ENCODE data around the gene IFI30.
"Not testable (repeated sequence)": the region's sequence is repeated elsewhere in the genome, so short reads cannot be mapped to it uniquely, and the experiment has no call there.

Gene IFI30

DNA sequence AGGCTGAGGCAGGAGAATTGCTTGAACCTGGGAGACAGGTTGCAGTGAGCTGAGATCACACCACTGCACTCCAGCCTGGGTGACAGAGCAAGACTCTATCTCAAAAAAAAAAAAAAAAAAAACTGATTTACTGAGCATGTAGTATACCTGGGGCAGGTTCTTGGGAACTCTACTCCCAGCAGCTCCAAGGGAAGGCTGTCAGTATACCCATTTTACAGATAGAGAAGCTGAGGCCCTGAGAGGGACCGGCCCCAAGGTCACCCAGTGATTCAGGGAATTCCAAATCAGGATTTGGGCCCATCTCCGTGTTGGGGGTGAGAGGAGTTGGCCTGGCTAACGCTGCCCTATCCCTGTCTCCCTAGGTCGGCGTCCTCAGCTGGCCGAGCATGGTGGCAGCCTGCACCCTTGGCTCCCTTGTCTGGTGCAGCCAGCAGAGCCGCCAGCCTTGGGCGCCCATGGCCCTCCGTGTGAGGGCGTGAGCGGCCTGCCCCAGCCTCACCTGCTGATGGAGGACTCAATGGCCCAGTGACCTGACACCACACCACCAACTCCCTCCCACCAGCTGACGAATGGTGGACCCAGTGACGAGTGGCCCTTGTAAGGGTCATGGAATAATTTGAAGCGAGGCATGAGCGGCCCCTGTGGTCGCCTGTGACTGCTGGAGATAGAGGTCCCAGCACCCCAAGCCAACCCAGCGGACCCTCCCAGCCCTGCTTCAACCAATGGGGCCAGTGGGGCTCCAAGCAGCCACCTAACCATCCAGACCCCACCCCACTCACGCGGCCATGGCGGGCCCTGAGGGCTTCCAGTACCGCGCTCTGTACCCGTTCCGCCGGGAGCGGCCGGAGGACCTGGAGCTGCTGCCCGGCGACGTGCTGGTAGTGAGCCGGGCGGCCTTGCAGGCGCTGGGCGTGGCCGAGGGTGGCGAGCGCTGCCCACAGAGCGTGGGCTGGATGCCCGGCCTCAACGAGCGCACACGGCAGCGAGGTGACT lies 18.2 kb upstream of the IFI30 start:
- H3K4me3 ChIP-seq (ENCODE audit: low read length) = no peak overlapping the region
- H3K4me1 ChIP-seq (ENCODE audit: control insufficient read depth, insufficient read depth, low read length) = peaks cover 49% of the 10 kb centered on the region
- no peaks in the 10 kb centered on the region for H3K36me3 ChIP-seq (ENCODE audit: control insufficient read depth, insufficient read depth, low read length)
- H3K27me3 ChIP-seq (ENCODE audit: control insufficient read depth, insufficient read depth, low read length) = no peaks in the 10 kb centered on the region
- peak overlapping the region; percentile 23 for H3K9ac ChIP-seq (ENCODE audit: low read length)
- H3K9me3 ChIP-seq (ENCODE audit: control insufficient read depth, low read length) = no peaks in the 10 kb centered on the region

DNA sequence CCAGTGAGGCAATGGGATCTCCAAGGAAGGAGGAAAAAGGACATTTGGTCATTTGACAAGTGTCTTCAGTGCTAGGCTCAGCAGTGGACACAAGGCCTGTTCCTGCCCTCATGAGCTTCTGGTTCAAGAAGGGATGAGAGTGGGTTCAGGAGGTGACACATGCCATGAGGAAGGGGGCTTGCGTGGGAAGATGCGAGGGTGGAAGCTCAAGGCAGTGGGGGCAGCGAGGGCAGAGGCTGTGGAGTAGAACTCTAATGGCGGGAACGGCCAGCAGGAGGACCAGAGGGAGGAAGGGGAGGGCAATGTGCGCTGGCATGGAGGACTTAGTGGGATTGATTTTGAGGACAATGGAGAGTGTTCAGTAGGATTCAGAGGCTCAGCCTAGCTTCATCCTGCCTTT lies 17.3 kb upstream of the IFI30 start:
- Histone ChIP-seq H3K36me3 (ENCODE audit: control insufficient read depth, insufficient read depth, low read length) (no peaks in the 10 kb centered on the region), H3K27me3 (ENCODE audit: control insufficient read depth, insufficient read depth, low read length) (no peaks in the 10 kb centered on the region), H3K9me3 (ENCODE audit: control insufficient read depth, low read length) (no peaks in the 10 kb centered on the region), H3K4me1 (ENCODE audit: control insufficient read depth, insufficient read depth, low read length) (peaks cover 55% of the 10 kb centered on the region), H3K9ac (ENCODE audit: low read length) (peak overlapping the region; percentile 23), H3K4me3 (ENCODE audit: low read length) (no peak overlapping the region)

DNA sequence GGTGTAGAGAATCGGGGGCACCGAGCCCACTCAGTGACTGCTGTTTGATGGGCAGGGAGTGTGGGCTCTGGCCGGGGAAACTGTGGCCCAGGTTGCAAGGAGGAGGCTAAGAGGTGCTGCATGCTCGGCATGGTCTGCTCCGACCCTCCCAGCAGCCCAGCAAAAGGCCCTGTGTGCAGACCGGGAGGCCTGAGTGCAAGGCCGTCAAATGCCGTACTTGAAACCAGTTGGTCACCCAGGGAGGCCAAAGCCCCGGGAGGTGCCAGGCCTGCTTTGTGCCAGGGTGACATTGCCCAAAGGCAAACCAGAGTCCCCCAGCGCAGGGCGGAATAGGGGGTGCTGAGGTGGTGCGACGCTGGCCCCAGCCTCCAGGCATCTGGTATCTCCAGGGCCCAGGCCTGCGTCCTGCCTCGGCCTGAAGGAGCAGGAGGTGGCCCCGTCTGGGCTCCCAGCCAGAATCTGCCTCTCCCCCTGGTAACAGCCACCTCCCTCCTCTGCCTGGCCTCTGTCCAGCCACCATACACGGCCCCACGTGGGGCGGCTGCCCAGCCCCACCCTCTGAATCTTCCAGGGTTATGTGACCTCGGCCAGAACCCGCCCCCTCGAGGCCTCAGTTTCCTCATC lies 16.7 kb upstream of the IFI30 start:
- H3K4me3 ChIP-seq (ENCODE audit: low read length) = no peak overlapping the region
- peak overlapping the region; percentile 55 for H3K9ac ChIP-seq (ENCODE audit: low read length)
- H3K9me3 ChIP-seq (ENCODE audit: control insufficient read depth, low read length) = no peaks in the 10 kb centered on the region
- peaks cover 49% of the 10 kb centered on the region for H3K4me1 ChIP-seq (ENCODE audit: control insufficient read depth, insufficient read depth, low read length)
- no peaks in the 10 kb centered on the region for H3K27me3 ChIP-seq (ENCODE audit: control insufficient read depth, insufficient read depth, low read length)
- no peaks in the 10 kb centered on the region for H3K36me3 ChIP-seq (ENCODE audit: control insufficient read depth, insufficient read depth, low read length)

DNA sequence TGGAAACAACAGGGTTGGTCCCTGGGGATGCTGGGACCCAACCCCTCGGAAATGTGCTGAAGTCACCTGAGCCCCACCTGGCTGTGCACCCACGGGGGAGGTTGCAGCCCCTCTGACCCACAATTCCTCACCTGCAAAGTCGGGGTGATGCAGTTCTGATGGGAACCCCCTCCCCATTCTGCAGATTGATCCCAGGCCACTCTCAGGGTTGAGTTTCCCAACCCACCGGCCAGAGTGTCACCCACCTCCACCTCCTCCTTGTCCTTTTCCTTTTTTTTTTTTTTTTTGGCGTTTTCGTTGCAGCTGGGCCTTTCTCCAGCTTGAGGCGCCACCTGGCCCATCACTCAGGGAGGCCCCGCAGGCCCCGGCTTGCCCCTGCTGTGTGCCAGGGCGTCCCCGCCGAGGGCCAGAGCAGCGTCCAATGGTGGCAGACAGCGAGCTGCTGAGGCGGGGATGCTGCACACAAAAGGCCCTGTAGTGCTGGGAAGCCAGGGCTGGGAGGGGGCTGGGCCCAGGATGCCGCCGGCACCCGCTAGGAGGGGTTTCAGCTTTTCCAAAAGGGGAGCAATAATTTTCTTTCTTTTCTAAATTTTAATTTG lies 16.0 kb upstream of the IFI30 start:
- Histone ChIP-seq H3K27me3 (ENCODE audit: control insufficient read depth, insufficient read depth, low read length) (no peaks in the 10 kb centered on the region), H3K4me3 (ENCODE audit: low read length) (no peak overlapping the region), H3K9me3 (ENCODE audit: control insufficient read depth, low read length) (no peaks in the 10 kb centered on the region), H3K9ac (ENCODE audit: low read length) (peak overlapping the region; percentile 55), H3K4me1 (ENCODE audit: control insufficient read depth, insufficient read depth, low read length) (peaks cover 48% of the 10 kb centered on the region), H3K36me3 (ENCODE audit: control insufficient read depth, insufficient read depth, low read length) (no peaks in the 10 kb centered on the region)

DNA sequence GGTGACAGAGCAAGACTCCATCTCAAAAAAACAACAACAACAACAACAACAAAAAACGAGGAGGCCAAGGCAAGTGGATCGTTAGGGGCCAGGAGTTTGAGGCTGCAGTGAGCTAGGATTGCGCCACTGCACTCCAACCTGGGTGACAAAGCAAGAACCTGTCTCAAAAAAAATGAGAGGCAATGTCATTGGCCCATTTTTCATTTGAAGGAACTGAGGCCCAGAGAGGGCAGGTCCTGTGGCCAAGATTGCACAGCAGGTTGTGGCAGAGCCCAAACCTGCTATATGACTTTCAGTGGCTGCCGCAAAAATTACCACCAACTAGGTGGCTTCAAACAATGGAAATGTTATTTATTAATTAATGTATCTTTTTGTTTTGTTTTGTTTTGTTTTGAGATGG lies 15.1 kb upstream of the IFI30 start:
- Histone ChIP-seq H3K4me1 (ENCODE audit: control insufficient read depth, insufficient read depth, low read length) (peaks cover 48% of the 10 kb centered on the region), H3K36me3 (ENCODE audit: control insufficient read depth, insufficient read depth, low read length) (no peaks in the 10 kb centered on the region), H3K4me3 (ENCODE audit: low read length) (no peak overlapping the region), H3K9me3 (ENCODE audit: control insufficient read depth, low read length) (no peaks in the 10 kb centered on the region), H3K9ac (ENCODE audit: low read length) (no peak overlapping the region), H3K27me3 (ENCODE audit: control insufficient read depth, insufficient read depth, low read length) (no peaks in the 10 kb centered on the region)

DNA sequence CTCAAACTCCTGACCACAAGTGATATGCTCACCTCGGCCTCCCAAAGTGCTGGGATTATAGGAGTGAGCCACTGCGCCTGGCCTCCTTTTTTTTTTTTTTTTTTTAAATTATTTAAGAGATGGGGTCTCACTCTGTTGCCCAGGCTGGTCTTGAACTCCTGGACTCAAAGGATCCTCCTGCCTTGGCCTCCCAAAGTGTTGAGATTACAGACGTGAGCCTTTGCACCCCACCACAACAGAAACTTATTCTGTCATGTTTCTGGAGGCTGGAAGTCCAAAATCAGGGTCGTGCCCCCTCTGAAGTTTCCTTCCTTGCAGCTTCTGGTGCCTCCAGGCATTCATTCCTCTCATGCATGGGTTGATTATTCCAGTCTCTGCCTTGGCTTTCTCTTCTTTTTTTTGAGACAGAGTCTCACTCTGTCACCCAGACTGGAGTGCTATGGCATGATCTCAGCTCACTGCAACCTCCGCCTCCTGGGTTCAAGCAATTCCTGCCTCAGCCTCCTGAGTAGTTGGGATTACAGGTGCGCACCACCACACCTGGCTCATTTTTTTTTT lies 14.5 kb upstream of the IFI30 start:
- peaks cover 44% of the 10 kb centered on the region for H3K4me1 ChIP-seq (ENCODE audit: control insufficient read depth, insufficient read depth, low read length)
- H3K4me3 ChIP-seq (ENCODE audit: low read length); H3K36me3 ChIP-seq (ENCODE audit: control insufficient read depth, insufficient read depth, low read length); H3K27me3 ChIP-seq (ENCODE audit: control insufficient read depth, insufficient read depth, low read length); H3K9me3 ChIP-seq (ENCODE audit: control insufficient read depth, low read length); H3K9ac ChIP-seq (ENCODE audit: low read length): not testable (repeated sequence)

DNA sequence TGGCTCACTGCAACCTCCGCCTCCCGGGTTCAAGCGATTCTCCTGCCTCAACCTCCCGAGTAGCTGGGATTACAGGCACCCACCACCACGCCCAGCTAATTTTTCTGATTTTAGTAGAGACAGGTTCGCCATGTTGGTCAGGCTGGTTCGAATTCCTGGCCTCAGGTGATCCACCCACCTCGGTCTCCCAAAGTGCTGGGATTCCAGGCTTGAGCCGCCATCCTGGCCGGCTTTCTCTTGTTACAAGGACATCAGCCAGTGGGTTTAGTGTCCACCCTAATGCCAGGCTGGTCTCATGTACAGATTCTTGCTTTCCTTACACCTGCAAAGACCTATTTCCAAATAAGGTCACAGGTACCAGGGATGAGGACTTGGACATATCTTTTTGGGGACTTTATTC lies 13.8 kb upstream of the IFI30 start:
- H3K4me1 ChIP-seq (ENCODE audit: control insufficient read depth, insufficient read depth, low read length) = peaks cover 38% of the 10 kb centered on the region
- H3K4me3 ChIP-seq (ENCODE audit: low read length) = no peak overlapping the region
- H3K9ac ChIP-seq (ENCODE audit: low read length) = no peak overlapping the region
- no peaks in the 10 kb centered on the region for H3K9me3 ChIP-seq (ENCODE audit: control insufficient read depth, low read length)
- H3K27me3 ChIP-seq (ENCODE audit: control insufficient read depth, insufficient read depth, low read length) = no peaks in the 10 kb centered on the region
- no peaks in the 10 kb centered on the region for H3K36me3 ChIP-seq (ENCODE audit: control insufficient read depth, insufficient read depth, low read length)

DNA sequence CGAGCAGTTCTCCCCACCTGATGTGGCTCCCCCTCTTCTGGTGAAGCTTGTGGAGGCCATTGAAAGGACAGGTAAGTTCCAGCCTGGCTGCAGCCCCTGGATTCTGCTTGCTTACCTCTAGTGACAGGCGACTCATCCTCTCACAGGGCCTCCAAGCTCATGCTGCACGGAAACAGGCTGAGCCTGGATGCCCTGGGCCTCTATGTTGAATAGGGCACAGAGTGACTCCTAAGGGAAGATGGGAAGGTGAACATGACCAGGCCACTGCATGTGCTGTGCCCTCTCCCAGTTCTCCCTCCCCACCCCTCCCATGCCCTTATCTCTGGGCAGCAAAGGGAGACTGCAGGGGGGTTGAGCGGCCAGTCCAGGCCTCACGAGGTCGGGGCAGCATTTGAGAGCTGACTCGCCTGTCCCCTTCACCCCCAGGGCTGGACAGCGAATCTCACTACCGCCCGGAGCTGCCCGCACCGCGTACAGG lies 13.1 kb upstream of the IFI30 start:
- no peak overlapping the region for H3K9ac ChIP-seq (ENCODE audit: low read length)
- H3K4me1 ChIP-seq (ENCODE audit: control insufficient read depth, insufficient read depth, low read length) = peaks cover 31% of the 10 kb centered on the region
- no peak overlapping the region for H3K4me3 ChIP-seq (ENCODE audit: low read length)
- no peaks in the 10 kb centered on the region for H3K27me3 ChIP-seq (ENCODE audit: control insufficient read depth, insufficient read depth, low read length)
- no peaks in the 10 kb centered on the region for H3K36me3 ChIP-seq (ENCODE audit: control insufficient read depth, insufficient read depth, low read length)
- no peaks in the 10 kb centered on the region for H3K9me3 ChIP-seq (ENCODE audit: control insufficient read depth, low read length)

DNA sequence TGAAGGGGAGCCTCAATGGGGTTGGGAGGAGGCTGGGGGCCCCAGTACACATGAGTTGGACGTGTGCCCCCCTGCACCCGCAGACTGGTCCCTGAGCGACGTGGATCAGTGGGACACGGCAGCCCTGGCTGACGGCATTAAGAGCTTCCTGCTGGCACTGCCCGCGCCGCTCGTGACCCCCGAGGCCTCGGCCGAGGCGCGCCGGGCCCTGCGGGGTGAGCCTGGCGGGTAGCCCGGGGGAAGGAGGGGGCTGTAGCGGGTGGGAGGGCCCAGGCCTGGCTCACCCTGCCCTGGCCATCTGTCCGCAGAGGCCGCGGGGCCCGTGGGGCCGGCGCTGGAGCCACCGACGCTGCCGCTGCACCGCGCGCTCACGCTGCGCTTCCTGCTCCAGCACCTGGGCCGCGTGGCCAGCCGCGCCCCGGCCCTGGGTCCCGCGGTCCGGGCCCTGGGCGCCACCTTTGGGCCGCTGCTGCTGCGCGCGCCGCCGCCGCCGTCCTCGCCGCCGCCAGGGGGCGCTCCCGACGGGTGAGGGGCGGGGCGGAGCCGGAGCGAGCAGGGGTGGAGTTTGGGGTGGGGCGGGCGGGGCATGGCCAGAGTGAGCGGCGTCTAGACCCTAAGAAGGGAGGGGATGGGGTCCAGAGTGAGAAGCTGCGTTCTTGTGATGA lies 12.5 kb upstream of the IFI30 start:
- Histone ChIP-seq H3K27me3 (ENCODE audit: control insufficient read depth, insufficient read depth, low read length) (no peaks in the 10 kb centered on the region), H3K4me3 (ENCODE audit: low read length) (no peak overlapping the region), H3K36me3 (ENCODE audit: control insufficient read depth, insufficient read depth, low read length) (no peaks in the 10 kb centered on the region), H3K9me3 (ENCODE audit: control insufficient read depth, low read length) (no peaks in the 10 kb centered on the region), H3K9ac (ENCODE audit: low read length) (no peak overlapping the region), H3K4me1 (ENCODE audit: control insufficient read depth, insufficient read depth, low read length) (peaks cover 25% of the 10 kb centered on the region)

DNA sequence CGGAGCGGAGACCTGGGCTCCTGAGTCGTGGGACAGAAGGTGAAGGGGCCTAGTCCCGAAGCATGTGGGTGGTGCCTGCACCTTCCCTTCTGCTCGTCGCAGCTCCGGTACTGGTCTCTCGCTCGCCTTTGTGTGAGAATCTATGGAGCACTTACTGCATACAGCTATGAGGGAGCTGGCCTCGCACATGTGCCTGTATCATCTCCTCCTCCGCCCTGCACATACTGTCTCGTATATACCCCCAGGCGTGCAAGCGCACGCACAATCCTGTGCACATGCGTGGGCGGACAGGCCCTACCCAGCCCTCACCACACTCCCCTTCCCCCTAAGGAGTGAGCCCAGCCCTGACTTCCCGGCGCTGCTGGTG lies 12.0 kb upstream of the IFI30 start:
- Histone ChIP-seq H3K9me3 (ENCODE audit: control insufficient read depth, low read length) (no peaks in the 10 kb centered on the region), H3K27me3 (ENCODE audit: control insufficient read depth, insufficient read depth, low read length) (no peaks in the 10 kb centered on the region), H3K36me3 (ENCODE audit: control insufficient read depth, insufficient read depth, low read length) (no peaks in the 10 kb centered on the region), H3K9ac (ENCODE audit: low read length) (no peak overlapping the region), H3K4me1 (ENCODE audit: control insufficient read depth, insufficient read depth, low read length) (peaks cover 20% of the 10 kb centered on the region), H3K4me3 (ENCODE audit: low read length) (no peak overlapping the region)

DNA sequence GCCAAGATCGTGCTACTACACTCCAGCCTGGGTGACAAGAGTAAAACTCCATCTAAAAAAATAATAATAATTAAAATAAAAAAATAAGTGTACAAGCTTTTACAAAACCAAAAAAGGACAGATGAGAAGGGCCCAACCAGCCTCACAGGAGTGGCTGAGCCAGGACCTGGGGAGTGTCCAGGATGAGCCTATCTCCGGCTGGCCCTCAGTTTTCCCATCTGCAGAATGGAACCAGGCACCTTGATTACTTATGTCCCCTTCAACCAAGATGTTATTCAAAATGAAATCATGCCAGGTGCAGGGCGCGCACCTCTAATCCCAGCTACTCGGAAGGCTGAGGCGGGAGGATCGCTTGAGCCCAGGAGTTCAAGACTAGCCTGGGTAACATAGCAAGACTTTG lies 9.5 kb upstream of the IFI30 start:
- peaks cover 8% of the 10 kb centered on the region for H3K4me1 ChIP-seq (ENCODE audit: control insufficient read depth, insufficient read depth, low read length)
- H3K9me3 ChIP-seq (ENCODE audit: control insufficient read depth, low read length) = no peaks in the 10 kb centered on the region
- H3K27me3 ChIP-seq (ENCODE audit: control insufficient read depth, insufficient read depth, low read length) = no peaks in the 10 kb centered on the region
- H3K4me3 ChIP-seq (ENCODE audit: low read length) = no peak overlapping the region
- no peak overlapping the region for H3K9ac ChIP-seq (ENCODE audit: low read length)
- no peaks in the 10 kb centered on the region for H3K36me3 ChIP-seq (ENCODE audit: control insufficient read depth, insufficient read depth, low read length)

Measured in mucosa of stomach (tissue), 1 donor.